GM23338 (cell line): ENCODE results near the gene MCM9. TPM values are rescaled to one million over a fixed set of nuclear protein-coding genes. Genes with fewer than 3 reads are reported as not detected.

Experiments
- ATAC-seq: fragments of 200-7000 bp; cut with Tn5 transposase; 3 replicates; pipeline ENCODE4 v1.9.1; 2020
- DNase-seq: peaks from one replicate; pipeline ENCODE4 v3.0.0-alpha.2; 2015; ENCODE audit warnings: low spot score
- H2AFZ ChIP-seq: fragments of 200-600 bp; sonication (generic); 2 replicates; pipeline ENCODE4 v1.8.0; 2016; ENCODE audit warnings: antibody characterized with exemption, mild to moderate bottlenecking, moderate library complexity
- H3F3A ChIP-seq: fragments of 200-600 bp; sonication (generic); replicated peaks from 2 replicates; pipeline ENCODE4 v1.8.0; 2017; ENCODE audit warnings: antibody characterized with exemption, mixed run types, low read depth
- H3K27ac ChIP-seq: fragments of 200-600 bp; sonication (generic); 2 replicates; pipeline ENCODE4 v1.6.1; 2016; ENCODE audit warnings: low read depth
- H3K27me3 ChIP-seq: fragments of 200-600 bp; sonication (generic); 2 replicates; pipeline ENCODE4 v1.8.0; 2016; ENCODE audit warnings: mild to moderate bottlenecking, mixed run types, moderate library complexity; ENCODE audit not compliant: insufficient read depth
- H3K36me3 ChIP-seq: fragments of 200-600 bp; sonication (generic); 2 replicates; pipeline ENCODE4 v1.8.0; 2016; ENCODE audit warnings: mild to moderate bottlenecking; ENCODE audit not compliant: insufficient read depth
- H3K4me1 ChIP-seq: fragments of 200-600 bp; sonication (generic); 2 replicates; pipeline ENCODE4 v1.8.0; 2016; ENCODE audit warnings: mild to moderate bottlenecking, moderate library complexity; ENCODE audit not compliant: insufficient read depth
- H3K4me2 ChIP-seq: fragments of 200-600 bp; sonication (generic); 2 replicates; pipeline ENCODE4 v1.7.1; 2017; ENCODE audit warnings: mixed run types
- H3K4me3 ChIP-seq: fragments of 200-600 bp; sonication (generic); 2 replicates; pipeline ENCODE4 v1.6.1; 2016; ENCODE audit warnings: mixed run types
- H3K79me2 ChIP-seq: fragments of 200-600 bp; sonication (generic); replicated peaks from 2 replicates; pipeline ENCODE4 v1.8.0; 2017; ENCODE audit warnings: mild to moderate bottlenecking; ENCODE audit not compliant: insufficient read depth
- H3K9me2 ChIP-seq: fragments of 200-600 bp; sonication (generic); 2 replicates; pipeline ENCODE4 v1.8.0; 2017; ENCODE audit not compliant: insufficient read depth
- H4K20me1 ChIP-seq: fragments of 200-600 bp; sonication (generic); replicated peaks from 2 replicates; pipeline ENCODE4 v1.8.0; 2017; ENCODE audit warnings: mild to moderate bottlenecking; ENCODE audit not compliant: insufficient read depth
- H3K27ac Mint-ChIP-seq: 2 replicates; pipeline ENCODE4 v1.8.0; 2020; ENCODE audit warnings: inconsistent platforms, mild to moderate bottlenecking, moderate library complexity, mixed read lengths
- H3K27me3 Mint-ChIP-seq: 3 replicates; pipeline ENCODE4 v1.8.0; 2022; ENCODE audit warnings: low read depth, mild to moderate bottlenecking, moderate library complexity, mixed read lengths, inconsistent platforms; ENCODE audit not compliant: insufficient read depth, poor library complexity
- H3K36me3 Mint-ChIP-seq: 3 replicates; pipeline ENCODE4 v1.8.0; 2021; ENCODE audit warnings: low read depth, mild to moderate bottlenecking, inconsistent platforms, moderate library complexity, mixed read lengths
- H3K4me1 Mint-ChIP-seq: 3 replicates; pipeline ENCODE4 v1.8.0; 2020; ENCODE audit warnings: mild to moderate bottlenecking, inconsistent platforms, mixed read lengths
- H3K4me3 Mint-ChIP-seq: 3 replicates; pipeline ENCODE4 v1.8.0; 2021; ENCODE audit warnings: moderate library complexity, mild to moderate bottlenecking, inconsistent platforms, mixed read lengths
- H3K9me3 Mint-ChIP-seq: 3 replicates; pipeline ENCODE4 v1.8.0; 2020; ENCODE audit warnings: moderate library complexity, mild to moderate bottlenecking, inconsistent platforms, mixed read lengths
- CREB1 ChIP-seq: fragments of 250-450 bp; sonication (Bioruptor Pico); IDR thresholded peaks from 2 replicates; pipeline ENCODE4 v1.5.0; 2020; ENCODE audit warnings: low read depth, mild to moderate bottlenecking, moderate library complexity
- CTCF ChIP-seq, 2 experiments: fragments of 200-600 bp in 1 of 2; sonication (generic) in 1 of 2; conservative IDR thresholded peaks; 2 replicates each; pipeline versions ENCODE4 v1.5.1 to v1.6.1; 2016 to 2017; ENCODE audit warnings: antibody characterized with exemption in 2 of 2, low read depth in 2 of 2, mild to moderate bottlenecking in 2 of 2, moderate library complexity in 1 of 2
- EZH2 ChIP-seq: fragments of 200-600 bp; sonication (generic); IDR thresholded peaks from one replicate; pipeline ENCODE4 v1.8.0; 2017; ENCODE audit warnings: antibody characterized with exemption, mild to moderate bottlenecking, low read depth; ENCODE audit not compliant: unreplicated experiment
- EZH2phosphoT487 ChIP-seq: fragments of 200-600 bp; sonication (generic); IDR thresholded peaks from one replicate; pipeline ENCODE4 v1.8.1; 2018; ENCODE audit warnings: antibody characterized with exemption; ENCODE audit not compliant: unreplicated experiment
- JUNB ChIP-seq: IDR thresholded peaks from one replicate; pipeline ENCODE4 v1.6.1; 2016; ENCODE audit warnings: antibody characterized with exemption; ENCODE audit not compliant: unreplicated experiment
- NANOG ChIP-seq: IDR thresholded peaks from 2 replicates; pipeline ENCODE4 v1.6.1; 2016; ENCODE audit warnings: antibody characterized with exemption, borderline replicate concordance
- POLR2AphosphoS5 ChIP-seq: IDR thresholded peaks from 2 replicates; pipeline ENCODE4 v1.6.1; 2016; ENCODE audit warnings: antibody characterized with exemption, low read depth
- STAT1 ChIP-seq: IDR thresholded peaks from one replicate; pipeline ENCODE4 v1.6.1; 2016; ENCODE audit warnings: antibody characterized with exemption; ENCODE audit not compliant: unreplicated experiment
- ZNF114 ChIP-seq: fragments of 250-450 bp; sonication (Bioruptor Pico); IDR thresholded peaks from 2 replicates; pipeline ENCODE4 v1.5.0; 2020; ENCODE audit warnings: mild to moderate bottlenecking, moderate library complexity
- ZNF331 ChIP-seq: fragments of 250-450 bp; sonication (Bioruptor Pico); IDR thresholded peaks from 2 replicates; pipeline ENCODE4 v1.5.0; 2020; ENCODE audit warnings: low read depth, mild to moderate bottlenecking, moderate library complexity
- ZNF462 ChIP-seq: fragments of 250-450 bp; sonication (Bioruptor Pico); IDR thresholded peaks from 2 replicates; pipeline ENCODE4 v1.5.0; 2020; ENCODE audit warnings: mild to moderate bottlenecking, moderate library complexity
- polyA plus RNA-seq: library from polyadenylated mRNA; unstranded; fragments of >200 nt; fragmentation: Nextera tagmentation; extraction: Ambion mirVana; gene quantifications from 2 replicates; pipeline ENCODE4 v1.2.1, GENCODE V29; 2016
- total RNA-seq: library from RNA; depleted of rRNA; stranded (reverse); fragments of >200 nt; shearing (Covaris generic); gene quantifications from 2 replicates; pipeline ENCODE4 v1.2.3, GENCODE V29; 2014
- TF ChIP-seq, protein P1 (sequence below): IDR thresholded peaks from 2 replicates; pipeline ENCODE4 v1.6.1; 2016; ENCODE audit warnings: antibody characterized with exemption
- TF ChIP-seq, protein P2 (sequence below): IDR thresholded peaks from one replicate; pipeline ENCODE4 v1.6.1; 2018; ENCODE audit warnings: antibody characterized with exemption; ENCODE audit not compliant: unreplicated experiment

MCM9 gene
- total and polyA plus RNA-seq, 2 experiments from 2014 or later, result 14.9 to 16.6 TPM

GRCh38 chr6:118917546-118918328 lies 17.2 kb downstream of the MCM9 start:
- TF ChIP-seq POLR2AphosphoS5 (no peak), ZNF114 (CRISPR knock-in tag) (no peak), CTCF (conservative IDR thresholded peaks at IDR 0.05; ENCODE audit: low read depth in 2 of 2) (no peak), STAT1 (no peak), JUNB (no peak), ZNF462 (CRISPR knock-in tag) (no peak), ZNF331 (CRISPR knock-in tag) (no peak), EZH2 (no peak), CREB1 (CRISPR knock-in tag) (no peak), NANOG (no peak), EZH2phosphoT487 (no peak)
- TF ChIP-seq, protein P1, sequence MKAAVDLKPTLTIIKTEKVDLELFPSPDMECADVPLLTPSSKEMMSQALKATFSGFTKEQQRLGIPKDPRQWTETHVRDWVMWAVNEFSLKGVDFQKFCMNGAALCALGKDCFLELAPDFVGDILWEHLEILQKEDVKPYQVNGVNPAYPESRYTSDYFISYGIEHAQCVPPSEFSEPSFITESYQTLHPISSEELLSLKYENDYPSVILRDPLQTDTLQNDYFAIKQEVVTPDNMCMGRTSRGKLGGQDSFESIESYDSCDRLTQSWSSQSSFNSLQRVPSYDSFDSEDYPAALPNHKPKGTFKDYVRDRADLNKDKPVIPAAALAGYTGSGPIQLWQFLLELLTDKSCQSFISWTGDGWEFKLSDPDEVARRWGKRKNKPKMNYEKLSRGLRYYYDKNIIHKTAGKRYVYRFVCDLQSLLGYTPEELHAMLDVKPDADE, result no peak
- TF ChIP-seq, protein P2, sequence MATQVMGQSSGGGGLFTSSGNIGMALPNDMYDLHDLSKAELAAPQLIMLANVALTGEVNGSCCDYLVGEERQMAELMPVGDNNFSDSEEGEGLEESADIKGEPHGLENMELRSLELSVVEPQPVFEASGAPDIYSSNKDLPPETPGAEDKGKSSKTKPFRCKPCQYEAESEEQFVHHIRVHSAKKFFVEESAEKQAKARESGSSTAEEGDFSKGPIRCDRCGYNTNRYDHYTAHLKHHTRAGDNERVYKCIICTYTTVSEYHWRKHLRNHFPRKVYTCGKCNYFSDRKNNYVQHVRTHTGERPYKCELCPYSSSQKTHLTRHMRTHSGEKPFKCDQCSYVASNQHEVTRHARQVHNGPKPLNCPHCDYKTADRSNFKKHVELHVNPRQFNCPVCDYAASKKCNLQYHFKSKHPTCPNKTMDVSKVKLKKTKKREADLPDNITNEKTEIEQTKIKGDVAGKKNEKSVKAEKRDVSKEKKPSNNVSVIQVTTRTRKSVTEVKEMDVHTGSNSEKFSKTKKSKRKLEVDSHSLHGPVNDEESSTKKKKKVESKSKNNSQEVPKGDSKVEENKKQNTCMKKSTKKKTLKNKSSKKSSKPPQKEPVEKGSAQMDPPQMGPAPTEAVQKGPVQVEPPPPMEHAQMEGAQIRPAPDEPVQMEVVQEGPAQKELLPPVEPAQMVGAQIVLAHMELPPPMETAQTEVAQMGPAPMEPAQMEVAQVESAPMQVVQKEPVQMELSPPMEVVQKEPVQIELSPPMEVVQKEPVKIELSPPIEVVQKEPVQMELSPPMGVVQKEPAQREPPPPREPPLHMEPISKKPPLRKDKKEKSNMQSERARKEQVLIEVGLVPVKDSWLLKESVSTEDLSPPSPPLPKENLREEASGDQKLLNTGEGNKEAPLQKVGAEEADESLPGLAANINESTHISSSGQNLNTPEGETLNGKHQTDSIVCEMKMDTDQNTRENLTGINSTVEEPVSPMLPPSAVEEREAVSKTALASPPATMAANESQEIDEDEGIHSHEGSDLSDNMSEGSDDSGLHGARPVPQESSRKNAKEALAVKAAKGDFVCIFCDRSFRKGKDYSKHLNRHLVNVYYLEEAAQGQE, result no peak
- H3F3A ChIP-seq, result no peaks in the 10 kb centered on the region
- H3K36me3 ChIP-seq, result peaks cover 8% of the 10 kb centered on the region; the same call in 1 of the 2 replicates
- no peak for ATAC-seq
- H3K27me3 Mint-ChIP-seq, result no peaks in the 10 kb centered on the region
- H3K4me2 ChIP-seq, result no peak overlapping the region
- no peak for DNase-seq
- H3K36me3 Mint-ChIP-seq, result peaks cover 47% of the 10 kb centered on the region
- no peak overlapping the region for H3K4me3 ChIP-seq
- H2AFZ ChIP-seq, result no peak overlapping the region
- no peaks in the 10 kb centered on the region for H3K79me2 ChIP-seq
- H3K4me3 Mint-ChIP-seq, result no peak overlapping the region
- no peaks in the 10 kb centered on the region for H3K9me2 ChIP-seq
- no peaks in the 10 kb centered on the region for H3K9me3 Mint-ChIP-seq
- no peaks in the 10 kb centered on the region for H4K20me1 ChIP-seq
- no peaks in the 10 kb centered on the region for H3K4me1 ChIP-seq
- no peak overlapping the region for H3K27ac ChIP-seq
- H3K27me3 ChIP-seq, result no peaks in the 10 kb centered on the region
- H3K4me1 Mint-ChIP-seq, result no peaks in the 10 kb centered on the region
- H3K27ac Mint-ChIP-seq, result no peak overlapping the region
